Endothelial cell of umbilical vein (primary cell): ENCODE measurements around the gene TEX29.

Experiments used
- CTCF ChIP-seq, 2 donors: IDR thresholded peaks; 1 replicate in 1 of 2; 2 replicates in 1 of 2; pipeline ENCODE4 v1.5.1; 2011; ENCODE audit warnings: low read length in 2 of 2, mild to moderate bottlenecking in 2 of 2, moderate library complexity in 2 of 2, control low read depth in 1 of 2, inconsistent platforms in 1 of 2, low read depth in 1 of 2; ENCODE audit not compliant: insufficient read depth in 1 of 2; ENCODE audit errors: extremely low read depth in 1 of 2
- EZH2 ChIP-seq: IDR thresholded peaks from 2 replicates; pipeline ENCODE4 v1.6.1; 2012; ENCODE audit warnings: borderline replicate concordance, low read depth, mild to moderate bottlenecking, moderate library complexity, low read length, inconsistent platforms; ENCODE audit not compliant: severe bottlenecking
- GATA2 ChIP-seq: IDR thresholded peaks from 2 replicates; pipeline ENCODE4 v1.7.0; 2011; ENCODE audit warnings: low read depth, mild to moderate bottlenecking, moderate library complexity, mixed read lengths, low read length; ENCODE audit not compliant: insufficient read length, insufficient read depth
- JUN ChIP-seq: IDR thresholded peaks from 2 replicates; pipeline ENCODE4 v1.6.1; 2011; ENCODE audit warnings: borderline replicate concordance, low read depth; ENCODE audit not compliant: insufficient read length, insufficient read depth
- MAX ChIP-seq: IDR thresholded peaks from 2 replicates; pipeline ENCODE4 v1.6.1; 2011; ENCODE audit not compliant: insufficient read depth, insufficient read length
- MYC ChIP-seq: IDR thresholded peaks from one replicate; pipeline ENCODE4 v1.6.1; 2011; ENCODE audit warnings: mild to moderate bottlenecking, low read depth, low read length
- POLR2A ChIP-seq: IDR thresholded peaks from 2 replicates; pipeline ENCODE4 v1.6.1; 2012; ENCODE audit warnings: low read depth, mild to moderate bottlenecking, control low read depth, low read length
- POLR2AphosphoS5 ChIP-seq: IDR thresholded peaks from 2 replicates; pipeline ENCODE4 v1.6.1; 2012; ENCODE audit warnings: low read depth, mild to moderate bottlenecking, control low read depth, low read length, moderate library complexity; ENCODE audit not compliant: insufficient read depth

- no peak for TF ChIP-seq POLR2A
- no peak for TF ChIP-seq EZH2
- no peak for TF ChIP-seq POLR2AphosphoS5
- no peak for TF ChIP-seq CTCF (IDR thresholded peaks at IDR 0.05; ENCODE audit: extremely low read depth in 1 of 2, insufficient read depth in 1 of 2, low read depth in 1 of 2, low read length in 2 of 2)
- TF ChIP-seq GATA2, result no peak
- no peak for TF ChIP-seq MAX
- TF ChIP-seq MYC, result no peak
- no peak for TF ChIP-seq JUN
Measured at GRCh38 chr13:111361046-111361872, 40.8 kb downstream of the TEX29 start.
